HepG2 (cell line): Measurements from ENCODE around the gene AKT3. TPM values are rescaled to one million over a fixed set of nuclear protein-coding genes. Genes with fewer than 3 reads are reported as not detected.

Source experiments
- ATAC-seq: fragments of 200-7000 bp; cut with Tn5 transposase; 3 replicates; pipeline ENCODE4 v1.9.1; 2020; ENCODE audit warnings: mild to moderate bottlenecking, moderate library complexity
- BruUV-seq: library from RNA; stranded (reverse); fragments of 400-500 nt; replicated peaks from 2 replicates; lab custom pipeline; 2021; lab: Mats Ljungman, UMichigan
- CTCF ChIA-PET: fragments of 300-600 bp; formaldehyde crosslinking; extraction: SDS; loops from one replicate; lab custom pipeline; 2021; ENCODE audit warnings: low total read pairs, inconsistent platforms, low intra/inter-chr PET ratio; lab: Yijun Ruan, JAX
- POLR2A ChIA-PET: fragments of 350-600 bp; sonication (Branson Sonifier 250); formaldehyde crosslinking; loops from one replicate; lab custom pipeline; 2020; ENCODE audit warnings: antibody characterized with exemption, inconsistent platforms; lab: Yijun Ruan, JAX
- DNase-seq: peaks from one replicate; pipeline ENCODE4 v3.0.0-alpha.2; 2015; ENCODE audit warnings: low spot score
- FAIRE-seq: peaks from 3 replicates; lab custom pipeline; 2011; peaks lifted over from hg19 to GRCh38; lab: Jason Lieb, UNC
- H2AFZ ChIP-seq: one replicate; pipeline ENCODE4 v1.6.1; 2011; ENCODE audit warnings: low read length, inconsistent platforms
- H3K27ac ChIP-seq: fragments of 300-600 bp; 3 replicates; pipeline ENCODE4 v1.8.0; 2011; ENCODE audit warnings: mixed run types, mild to moderate bottlenecking, mixed read lengths, low read length, inconsistent platforms; ENCODE audit not compliant: insufficient read depth; ENCODE audit errors: extremely low read length
- H3K27me3 ChIP-seq, 2 experiments: fragments of 200-600 bp in 1 of 2; 2 replicates in 1 of 2; 3 replicates in 1 of 2; pipeline versions ENCODE4 v1.6.0 to v1.8.0; 2011; ENCODE audit warnings: low read length in 2 of 2, mild to moderate bottlenecking in 2 of 2, moderate library complexity in 2 of 2, inconsistent platforms in 1 of 2; ENCODE audit not compliant: insufficient read depth in 2 of 2, control insufficient read depth in 1 of 2
- H3K36me3 ChIP-seq, 2 experiments: fragments of 200-600 bp in 1 of 2; replicated peaks in 1 of 2; 2 replicates in 1 of 2; 3 replicates in 1 of 2; pipeline versions ENCODE4 v1.5.1 to v1.8.0; 2011; ENCODE audit warnings: low read length in 2 of 2, inconsistent platforms in 1 of 2; ENCODE audit not compliant: insufficient read depth in 2 of 2, control insufficient read depth in 1 of 2
- H3K4me1 ChIP-seq: 2 replicates; pipeline ENCODE4 v1.5.1; 2012; ENCODE audit warnings: low read length, inconsistent platforms; ENCODE audit not compliant: insufficient read depth
- H3K4me2 ChIP-seq: 2 replicates; pipeline ENCODE4 v1.6.0; 2011; ENCODE audit warnings: low read depth, low read length, inconsistent platforms
- H3K4me3 ChIP-seq, 3 experiments: fragments of 200-600 bp in 1 of 3; sonication (generic), shearing (Covaris generic) in 1 of 3; replicated peaks in 1 of 3; 2 replicates each; pipeline ENCODE4 v1.5.1; 2011 to 2016; ENCODE audit warnings: low read length in 3 of 3, inconsistent platforms in 2 of 3, low read depth in 2 of 3, mild to moderate bottlenecking in 2 of 3, control low read depth in 1 of 3, mixed read lengths in 1 of 3; ENCODE audit not compliant: insufficient read depth in 1 of 3
- H3K79me2 ChIP-seq: one replicate; pipeline ENCODE4 v1.6.1; 2011; ENCODE audit warnings: low read length, inconsistent platforms; ENCODE audit not compliant: insufficient read depth
- H3K9ac ChIP-seq: 2 replicates; pipeline ENCODE4 v1.6.0; 2011; ENCODE audit warnings: mild to moderate bottlenecking, low read depth, low read length, inconsistent platforms; ENCODE audit not compliant: insufficient read depth
- H3K9me3 ChIP-seq: 2 replicates; pipeline ENCODE4 v1.5.1; 2012; ENCODE audit warnings: mild to moderate bottlenecking, low read length
- H4K20me1 ChIP-seq: 2 replicates; pipeline ENCODE4 v1.6.0; 2011; ENCODE audit warnings: inconsistent platforms, mild to moderate bottlenecking, low read length, moderate library complexity; ENCODE audit not compliant: insufficient read depth
- BRCA1 ChIP-seq: sonication (generic); formaldehyde crosslinking; IDR thresholded peaks from 2 replicates; pipeline ENCODE4 v1.4.0; 2020; ENCODE audit warnings: missing genetic modification reagents
- CC2D1A ChIP-seq: sonication (generic); formaldehyde crosslinking; IDR thresholded peaks from 2 replicates; pipeline ENCODE4 v1.8.1; 2023; ENCODE audit warnings: mild to moderate bottlenecking, missing genetic modification reagents
- ELK4 ChIP-seq: sonication (generic); formaldehyde crosslinking; IDR thresholded peaks from 2 replicates; pipeline ENCODE4 v1.9.0; 2021; ENCODE audit warnings: missing genetic modification reagents, borderline replicate concordance
- EZH2 ChIP-seq: conservative IDR thresholded peaks from 2 replicates; pipeline ENCODE4 v1.6.1; 2012; ENCODE audit warnings: mild to moderate bottlenecking, low read depth, low read length, moderate library complexity
- HOMEZ ChIP-seq: IDR thresholded peaks from 2 replicates; pipeline ENCODE4 v1.6.1; 2016; ENCODE audit warnings: low read depth
- JUN ChIP-seq: sonication (generic); formaldehyde crosslinking; IDR thresholded peaks from 2 replicates; pipeline ENCODE4 v1.4.0; 2020; ENCODE audit warnings: mild to moderate bottlenecking, missing genetic modification reagents
- KDM5A ChIP-seq: fragments of 200-600 bp; sonication (generic); IDR thresholded peaks from 2 replicates; pipeline ENCODE4 v1.7.0; 2018; ENCODE audit warnings: antibody characterized with exemption, mild to moderate bottlenecking, low read length, borderline replicate concordance
- MIER3 ChIP-seq: IDR thresholded peaks from 2 replicates; pipeline ENCODE4 v1.6.1; 2016; ENCODE audit warnings: missing compliant biosample characterization, borderline replicate concordance
- RAD51 ChIP-seq: fragments of 450-650 bp; IDR thresholded peaks from 2 replicates; pipeline ENCODE4 v1.6.1; 2016; ENCODE audit warnings: borderline replicate concordance
- ZNF138 ChIP-seq: sonication (generic); formaldehyde crosslinking; IDR thresholded peaks from 2 replicates; pipeline ENCODE4 v1.5.0; 2020; ENCODE audit warnings: mild to moderate bottlenecking, low read depth, missing genetic modification reagents
- ZNF180 ChIP-seq: sonication (generic); formaldehyde crosslinking; IDR thresholded peaks from 2 replicates; pipeline ENCODE4 v1.4.0; 2020; ENCODE audit warnings: low read depth, missing genetic modification reagents, borderline replicate concordance
- ZNF460 ChIP-seq: sonication (generic); formaldehyde crosslinking; IDR thresholded peaks from 2 replicates; pipeline ENCODE4 v1.5.1; 2020; ENCODE audit warnings: missing genetic modification reagents, mild to moderate bottlenecking, borderline replicate concordance
- ZNF788 ChIP-seq: sonication (generic); formaldehyde crosslinking; IDR thresholded peaks from 2 replicates; pipeline ENCODE4 v1.5.0; 2020; ENCODE audit warnings: mild to moderate bottlenecking, missing genetic modification reagents, borderline replicate concordance
- WGBS: methylation state at CpG from one replicate; pipeline ENCODE4 v1.1.6; 2017; ENCODE audit warnings: low lambda C conversion rate; 5-methylcytosine and 5-hydroxymethylcytosine counted together
- in situ Hi-C: cut with HindIII; loops from 2 replicates; pipeline ENCODE4 v1.10.0; 2017; ENCODE audit warnings: low pct_unique_long_range_greater_than_20kb; ENCODE audit not compliant: extremely low pct_ligation_motif_present
- intact Hi-C: fragments of 100-400 bp; cut with micrococcal nuclease; formaldehyde crosslinking; loops from one replicate; pipeline ENCODE4 v1.10.0; 2022; ENCODE audit not compliant: unreplicated experiment
- polyA plus RNA-seq, 8 experiments: library from polyadenylated mRNA; depleted of rRNA in 3 of 8; stranded (reverse) in 7 of 8; unstranded in 1 of 8; fragments of >200 nt; fragmentation: Illumina TruSeq in 4 of 8; extraction: Trizol in 4 of 8; gene quantifications; 2 replicates each; pipeline versions ENCODE4 v1.2.1 to v1.2.3, GENCODE V29; 2011 to 2016; ENCODE audit warnings: low read depth in 4 of 8, missing spikeins in 1 of 8, mixed read lengths in 1 of 8; ENCODE audit not compliant: insufficient read depth in 1 of 8
- total RNA-seq, 5 experiments: library from RNA; depleted of rRNA; stranded (reverse); fragments of >200 nt; fragmentation: Illumina TruSeq; extraction: Trizol; gene quantifications; 2 replicates each; pipeline ENCODE4 v1.2.3, GENCODE V29; 2016; ENCODE audit warnings: low read depth in 1 of 5

AKT3 gene
- total and polyA plus RNA-seq, 2 of the 13 experiments (the other 11 are each of a cell fraction or from before 2014, with no cell fraction given) = 0.07 TPM

GRCh38 chr1:243742819-243743218 is 107.2 kb downstream of the AKT3 start:
- Histone ChIP-seq H4K20me1 (no peaks in the 10 kb centered on the region), H3K27ac (no peak overlapping the region), H3K4me3 (no peak overlapping the region), H3K36me3 (no peaks in the 10 kb centered on the region), H3K4me1 (peaks cover 10% of the 10 kb centered on the region), H3K4me2 (no peak overlapping the region), H3K79me2 (no peaks in the 10 kb centered on the region), H2AFZ (no peak overlapping the region), H3K27me3 (no peaks in the 10 kb centered on the region), H3K9ac (no peak overlapping the region), H3K9me3 (no peaks in the 10 kb centered on the region)
- no peak for TF ChIP-seq EZH2
- TF ChIP-seq ZNF180 (CRISPR knock-in tag) = no peak
- no peak for TF ChIP-seq ELK4 (CRISPR knock-in tag)
- TF ChIP-seq RAD51 = no peak
- TF ChIP-seq BRCA1 (CRISPR knock-in tag) = no peak
- TF ChIP-seq KDM5A = no peak
- TF ChIP-seq MIER3 (CRISPR knock-in tag) = no peak
- TF ChIP-seq ZNF138 (CRISPR knock-in tag) = no peak
- TF ChIP-seq CC2D1A (CRISPR knock-in tag) = no peak
- TF ChIP-seq JUN (CRISPR knock-in tag) = no peak
- TF ChIP-seq HOMEZ (CRISPR knock-in tag) = no peak
- TF ChIP-seq ZNF460 (CRISPR knock-in tag) = no peak
- TF ChIP-seq ZNF788 (CRISPR knock-in tag) = no peak
- intact Hi-C loops (loop anchor here (10.0 kb wide), 1 partner anchor 188 kb away; no protein-coding TSS in a partner anchor), in situ Hi-C loops (loop anchor here (10.0 kb wide), 1 partner anchor 398 kb away; no protein-coding TSS in a partner anchor)
- WGBS = 17% methylated on average over 4 of the region's 4 CpGs
- CTCF ChIA-PET = no interaction called here
- DNase-seq (no peak), ATAC-seq (no peak), FAIRE-seq (no peak)
- POLR2A ChIA-PET = no interaction called here
- BruUV-seq = no TSS peak
